Ectodermal cell (in vitro differentiated cells): ENCODE data around the gene TBC1D4.

Experiments used
- H3K27ac ChIP-seq: 2 replicates; pipeline ENCODE4 v1.7.0; 2013; ENCODE audit warnings: mild to moderate bottlenecking, low read depth, low read length; ENCODE audit not compliant: insufficient read depth, poor library complexity, severe bottlenecking
- H3K27me3 ChIP-seq: 2 replicates; pipeline ENCODE4 v1.7.0; 2013; ENCODE audit warnings: mild to moderate bottlenecking, low read length; ENCODE audit not compliant: insufficient read depth, control insufficient read depth, poor library complexity, severe bottlenecking
- H3K36me3 ChIP-seq: one replicate; pipeline ENCODE4 v1.7.0; 2013; ENCODE audit warnings: low read length; ENCODE audit not compliant: control insufficient read depth, insufficient read depth
- H3K4me1 ChIP-seq: one replicate; pipeline ENCODE4 v1.7.0; 2013; ENCODE audit warnings: low read length; ENCODE audit not compliant: control insufficient read depth, insufficient read depth
- H3K4me3 ChIP-seq: 2 replicates; pipeline ENCODE4 v1.7.0; 2013; ENCODE audit warnings: low read depth, low read length, control low read depth; ENCODE audit not compliant: insufficient read depth
- H3K9me3 ChIP-seq: 2 replicates; pipeline ENCODE4 v1.7.0; 2013; ENCODE audit warnings: mild to moderate bottlenecking, low read length, moderate library complexity; ENCODE audit not compliant: control insufficient read depth
- WGBS, 2 experiments: methylation state at CpG; one replicate each; pipeline ENCODE4 v1.1.7; 2013; ENCODE audit warnings: missing lambda C conversion rate in 2 of 2; 5-methylcytosine and 5-hydroxymethylcytosine counted together

TBC1D4 gene

DNA sequence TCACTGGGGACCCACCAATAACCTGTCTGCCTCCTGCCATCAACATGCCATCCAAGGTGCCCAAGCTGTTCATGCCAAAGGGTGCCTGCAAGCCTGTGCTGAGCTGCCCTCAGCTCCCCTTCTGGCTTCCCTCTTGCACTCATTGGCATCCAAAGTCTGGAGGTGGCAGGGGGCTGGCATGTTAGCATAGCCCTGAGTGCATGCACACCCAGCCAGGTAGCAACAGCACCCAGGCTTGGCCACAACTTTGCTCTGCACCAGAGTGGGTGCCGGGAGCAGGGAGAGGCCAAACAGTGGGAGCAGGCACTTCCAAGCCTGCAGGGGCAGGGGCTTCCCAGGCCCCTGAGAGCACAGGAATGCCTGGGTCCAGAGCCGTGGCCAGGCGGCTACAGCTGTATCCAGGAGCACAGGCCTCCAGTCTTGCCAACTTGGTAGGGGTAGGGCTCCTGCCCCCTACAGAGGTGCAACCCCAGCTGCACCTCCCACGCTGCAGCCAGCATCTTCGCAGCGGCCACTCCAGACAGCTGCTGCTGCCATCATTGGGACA is 26.1 kb upstream of the TBC1D4 start:
- WGBS, 2 experiments, result 87 to 90% methylated on average over 6 of the region's 6 CpGs
- H3K27me3 ChIP-seq, result no peaks in the 10 kb centered on the region
- H3K36me3 ChIP-seq, result no peaks in the 10 kb centered on the region
- no peak overlapping the region for H3K27ac ChIP-seq
- H3K9me3 ChIP-seq, result no peaks in the 10 kb centered on the region
- no peak overlapping the region for H3K4me3 ChIP-seq
- H3K4me1 ChIP-seq, result no peaks in the 10 kb centered on the region

DNA sequence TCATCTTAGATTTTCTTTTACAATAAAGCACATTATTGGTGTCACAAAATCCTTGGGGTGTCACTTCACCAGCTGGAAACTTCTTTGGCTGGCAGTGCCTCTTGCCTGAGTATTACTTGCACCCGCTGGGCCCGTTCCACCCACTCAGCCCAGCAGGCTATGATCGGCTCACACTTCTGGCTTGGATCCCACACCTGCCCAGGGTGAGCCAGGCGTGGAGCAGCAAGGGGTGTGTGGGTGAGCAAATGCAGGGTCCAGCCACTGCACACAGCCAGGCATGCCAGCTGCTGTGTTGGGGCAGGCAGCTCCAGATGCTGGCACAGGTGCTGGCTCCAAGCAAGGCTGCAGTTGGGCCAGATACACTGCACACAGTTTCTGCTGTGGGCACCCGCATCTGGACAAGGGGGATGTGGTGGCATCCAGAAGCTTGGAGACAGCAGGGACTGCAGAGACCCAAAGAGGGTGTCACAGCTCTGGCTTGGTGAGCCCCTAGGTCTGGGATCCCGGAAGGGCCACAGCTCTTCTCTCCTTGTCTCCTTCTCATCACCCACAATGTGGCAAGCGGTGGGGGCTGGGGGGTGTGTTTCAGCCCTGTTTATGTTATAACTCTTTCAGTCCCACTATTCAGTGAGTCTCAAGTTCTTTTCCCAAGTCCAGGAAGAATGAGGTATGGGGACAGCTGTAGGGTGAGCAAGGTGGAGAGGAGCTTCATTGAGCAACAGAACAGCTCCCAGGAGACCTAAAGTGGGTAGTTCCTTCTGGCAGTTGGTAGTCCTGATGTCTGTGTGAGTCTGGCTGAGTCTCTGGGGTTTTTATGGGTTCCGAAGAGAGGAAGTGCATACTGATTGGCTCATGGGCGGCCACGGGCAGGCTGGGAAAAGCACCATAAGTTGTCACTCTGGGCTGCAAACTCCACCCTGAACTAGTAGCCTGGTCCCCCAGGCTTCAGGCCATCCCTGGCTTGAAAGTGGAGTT is 25.3 kb upstream of the TBC1D4 start:
- H3K4me1 ChIP-seq, result no peaks in the 10 kb centered on the region
- no peaks in the 10 kb centered on the region for H3K36me3 ChIP-seq
- no peaks in the 10 kb centered on the region for H3K9me3 ChIP-seq
- no peak overlapping the region for H3K4me3 ChIP-seq
- no peak overlapping the region for H3K27ac ChIP-seq
- WGBS, 2 experiments, result 94% methylated on average over 8 to 10 of the region's 10 CpGs
- H3K27me3 ChIP-seq, result no peaks in the 10 kb centered on the region

DNA sequence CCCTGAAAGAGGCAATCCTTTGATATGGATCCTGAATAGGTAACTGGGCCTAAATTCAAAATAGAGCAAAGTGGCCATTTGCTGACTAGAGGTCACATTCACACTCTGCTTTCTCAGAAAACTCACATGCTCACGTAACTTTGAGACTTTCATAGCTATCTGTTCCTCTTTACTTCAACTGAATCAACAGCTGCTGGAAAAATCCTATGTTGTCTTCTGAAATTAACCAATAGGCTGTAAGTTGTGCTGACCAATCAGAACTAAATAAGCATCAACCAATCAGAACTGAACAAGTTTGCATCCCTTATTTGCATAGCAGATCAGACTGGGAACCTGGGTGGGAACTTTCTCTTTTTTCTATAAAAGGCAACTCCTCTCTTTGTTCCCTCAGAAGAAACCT is 24.0 kb upstream of the TBC1D4 start:
- no peaks in the 10 kb centered on the region for H3K36me3 ChIP-seq
- no peak overlapping the region for H3K27ac ChIP-seq
- H3K27me3 ChIP-seq, result no peaks in the 10 kb centered on the region
- WGBS, 2 experiments, result 95 to 96% methylated on average over 1 of the region's 1 CpG
- no peaks in the 10 kb centered on the region for H3K9me3 ChIP-seq
- no peaks in the 10 kb centered on the region for H3K4me1 ChIP-seq
- H3K4me3 ChIP-seq, result no peak overlapping the region

DNA sequence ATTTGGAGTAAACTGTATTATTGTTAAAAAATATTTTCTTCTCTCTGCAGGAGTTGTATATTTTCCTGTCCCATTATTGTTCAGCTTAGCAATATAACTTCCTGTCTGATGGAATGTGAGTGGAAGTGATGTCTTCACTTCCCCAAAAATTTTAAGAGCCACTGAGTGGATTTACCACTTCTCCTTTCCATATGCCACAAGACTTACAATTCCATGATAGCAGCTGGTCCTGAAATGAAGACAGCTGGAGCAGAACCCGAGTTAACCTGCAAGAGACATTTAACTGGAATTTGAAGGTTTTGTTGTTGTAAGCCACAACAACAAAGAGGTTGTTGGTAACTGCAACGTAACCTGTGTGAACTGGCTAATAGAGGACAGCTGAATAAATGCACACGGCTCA is 23.4 kb upstream of the TBC1D4 start:
- Histone ChIP-seq H3K27me3 (no peaks in the 10 kb centered on the region), H3K36me3 (no peaks in the 10 kb centered on the region), H3K27ac (no peak overlapping the region), H3K4me3 (no peak overlapping the region), H3K4me1 (no peaks in the 10 kb centered on the region), H3K9me3 (no peaks in the 10 kb centered on the region)
- 83 to 90% methylated on average over 2 to 3 of the region's 3 CpGs for WGBS, 2 experiments

DNA sequence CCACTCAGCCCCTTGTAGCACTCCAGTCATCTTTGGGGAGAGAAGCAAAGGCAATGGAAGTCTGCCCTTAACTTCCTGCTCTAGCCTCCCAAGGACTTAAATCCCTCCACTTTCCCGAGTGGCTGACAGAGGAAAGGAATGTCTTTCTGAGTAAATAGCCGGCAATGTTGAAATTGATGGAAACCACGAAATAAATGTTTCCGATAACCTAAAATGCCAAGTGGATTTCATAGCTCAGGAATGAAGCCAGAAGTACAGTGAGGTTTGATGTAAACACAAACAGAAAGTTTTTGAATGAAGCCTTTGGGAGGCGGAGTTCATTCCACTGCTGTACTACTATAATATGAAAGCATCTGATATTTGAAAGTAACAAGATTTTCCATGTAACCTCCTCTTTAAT is 14.0 kb upstream of the TBC1D4 start:
- 92 to 94% methylated on average over 4 to 5 of the region's 5 CpGs for WGBS, 2 experiments
- no peaks in the 10 kb centered on the region for H3K27me3 ChIP-seq
- no peaks in the 10 kb centered on the region for H3K9me3 ChIP-seq
- H3K36me3 ChIP-seq, result no peaks in the 10 kb centered on the region
- no peaks in the 10 kb centered on the region for H3K4me1 ChIP-seq
- H3K27ac ChIP-seq, result no peak overlapping the region
- no peak overlapping the region for H3K4me3 ChIP-seq

DNA sequence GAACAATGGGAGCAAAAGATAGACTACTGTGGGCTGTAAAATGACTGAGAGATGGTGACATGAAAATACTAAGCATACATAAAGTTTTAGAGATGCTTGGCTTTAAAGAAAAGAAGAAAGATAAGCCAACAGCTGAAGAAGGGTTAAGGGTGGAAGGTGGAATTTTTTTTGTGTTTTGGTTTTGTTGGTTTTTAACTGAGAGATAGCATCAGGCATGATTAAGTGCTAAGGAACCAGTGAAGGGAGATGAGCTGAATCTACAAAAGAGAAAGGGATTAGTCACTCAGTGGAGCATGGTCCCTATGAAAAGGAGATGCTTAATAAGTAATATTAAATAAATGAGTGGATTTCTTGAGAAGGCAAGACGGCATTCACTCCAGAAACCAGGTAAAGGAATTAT is 12.5 kb upstream of the TBC1D4 start:
- Histone ChIP-seq H3K4me1 (no peaks in the 10 kb centered on the region), H3K4me3 (no peak overlapping the region), H3K9me3 (no peaks in the 10 kb centered on the region), H3K27me3 (no peaks in the 10 kb centered on the region), H3K27ac (no peak overlapping the region), H3K36me3 (no peaks in the 10 kb centered on the region)
- WGBS, 2 experiments, result 94% methylated on average over 1 of the region's 1 CpG

DNA sequence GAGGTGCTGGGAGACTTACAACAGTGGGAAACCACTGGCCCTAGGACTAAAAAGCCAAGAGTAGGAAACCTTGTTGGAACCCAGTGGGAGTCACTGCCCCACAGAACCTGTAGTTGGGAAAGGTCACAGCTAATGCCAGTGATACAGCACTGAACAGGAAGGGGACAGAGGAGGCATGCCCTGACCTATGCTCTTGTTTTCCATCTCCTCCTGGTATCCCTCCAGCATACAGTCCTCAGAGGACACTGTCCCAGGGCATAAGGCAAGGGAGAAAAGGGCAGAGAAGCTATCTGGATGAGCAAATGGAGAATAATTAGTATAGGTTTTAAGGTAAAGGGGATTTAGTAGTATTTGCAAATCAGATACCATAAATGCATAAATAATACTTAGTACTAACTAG is 11.2 kb upstream of the TBC1D4 start:
- H3K4me3 ChIP-seq, result no peak overlapping the region
- H3K27me3 ChIP-seq, result no peaks in the 10 kb centered on the region
- H3K9me3 ChIP-seq, result no peaks in the 10 kb centered on the region
- no peaks in the 10 kb centered on the region for H3K4me1 ChIP-seq
- no peak overlapping the region for H3K27ac ChIP-seq
- no peaks in the 10 kb centered on the region for H3K36me3 ChIP-seq

DNA sequence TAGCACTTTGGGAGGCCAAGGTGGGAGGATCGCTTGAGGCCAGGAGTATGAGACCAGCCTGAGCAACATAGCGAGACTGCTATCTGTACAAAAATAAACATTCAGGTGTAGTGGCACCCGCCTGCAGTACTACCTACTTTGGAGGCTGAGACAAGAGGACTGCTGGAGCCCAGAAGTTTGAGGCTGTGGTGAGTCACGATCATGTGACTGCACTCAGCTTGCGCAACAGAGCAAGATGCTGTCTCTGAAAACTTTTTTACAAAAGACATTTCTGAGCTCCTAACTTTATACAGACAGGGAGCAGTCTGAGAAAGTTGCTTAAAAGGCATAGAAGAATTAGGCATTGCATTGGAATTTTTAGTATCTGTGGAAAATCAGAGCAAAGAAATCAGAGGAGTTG is 10.4 kb upstream of the TBC1D4 start:
- no peaks in the 10 kb centered on the region for H3K4me1 ChIP-seq
- H3K27ac ChIP-seq, result no peak overlapping the region
- no peak overlapping the region for H3K4me3 ChIP-seq
- H3K9me3 ChIP-seq, result no peaks in the 10 kb centered on the region
- WGBS, 2 experiments, result 87 to 96% methylated on average over 5 of the region's 5 CpGs
- H3K27me3 ChIP-seq, result no peaks in the 10 kb centered on the region
- no peaks in the 10 kb centered on the region for H3K36me3 ChIP-seq

DNA sequence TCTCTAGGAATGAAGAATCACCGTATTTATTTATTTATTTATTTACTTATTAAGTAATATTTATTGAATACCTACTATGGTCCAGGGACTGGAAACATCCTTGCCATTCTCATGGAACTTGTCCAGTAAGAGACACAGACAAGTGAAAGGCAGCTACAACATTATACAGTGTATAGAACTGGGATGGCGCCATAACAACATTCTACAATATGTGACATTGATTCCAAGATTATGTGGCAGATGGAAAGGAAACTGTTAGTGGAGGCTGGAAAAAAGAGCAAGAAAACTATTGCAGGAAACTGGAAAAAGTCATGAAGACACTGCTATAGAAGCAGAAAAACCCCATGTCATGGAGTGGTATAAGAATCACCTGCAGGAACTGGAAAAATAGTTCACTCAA is 9.4 kb upstream of the TBC1D4 start:
- H3K9me3 ChIP-seq, result no peaks in the 10 kb centered on the region
- H3K27me3 ChIP-seq, result no peaks in the 10 kb centered on the region
- no peaks in the 10 kb centered on the region for H3K36me3 ChIP-seq
- no peaks in the 10 kb centered on the region for H3K4me1 ChIP-seq
- WGBS, 2 experiments, result 90% methylated on average over 1 of the region's 2 CpGs; no CpG with 5 or more reads in 1 of the 2 experiments
- H3K27ac ChIP-seq, result no peak overlapping the region
- H3K4me3 ChIP-seq, result no peak overlapping the region

DNA sequence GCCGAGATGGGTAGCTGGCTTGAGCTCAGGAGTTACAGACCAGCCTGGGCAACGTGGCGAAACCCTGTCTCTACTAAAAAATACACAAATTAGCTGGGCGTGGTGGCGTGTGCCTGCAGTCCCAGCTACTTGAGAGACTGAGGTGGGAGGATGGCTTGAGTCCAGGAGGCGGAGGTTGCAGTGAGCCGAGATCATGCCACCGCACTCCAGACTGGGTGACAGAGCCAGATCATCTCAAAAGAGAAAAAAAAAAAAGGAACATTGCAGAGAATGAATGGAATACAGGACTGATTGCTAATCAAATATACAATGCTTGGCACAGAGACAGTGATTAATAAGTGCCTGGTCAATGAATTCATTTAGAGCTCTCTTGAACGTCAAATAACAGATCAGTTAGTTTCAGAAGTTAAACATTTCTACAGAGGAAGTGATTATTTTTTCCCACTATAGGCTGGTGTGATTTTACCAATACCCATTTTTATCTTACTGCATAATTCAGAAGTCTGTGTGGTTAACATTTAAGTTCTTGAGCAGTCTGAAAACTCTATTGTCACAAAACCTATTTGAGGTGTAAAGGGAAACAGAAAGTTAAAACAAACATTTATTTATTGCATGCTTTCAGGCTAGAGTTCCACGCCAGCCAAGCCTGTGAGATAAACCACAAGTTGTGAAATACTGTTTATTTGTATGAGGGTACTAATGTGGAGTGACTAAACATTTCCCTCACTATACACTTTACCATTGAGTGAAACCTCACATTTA is 7.7 kb upstream of the TBC1D4 start:
- Histone ChIP-seq H3K27ac (no peak overlapping the region), H3K27me3 (no peaks in the 10 kb centered on the region), H3K9me3 (no peaks in the 10 kb centered on the region), H3K36me3 (no peaks in the 10 kb centered on the region), H3K4me1 (peaks cover 8% of the 10 kb centered on the region), H3K4me3 (no peak overlapping the region)
- WGBS, 2 experiments, result 88 to 91% methylated on average over 8 to 10 of the region's 10 CpGs
